ENCODE results near the gene PNPLA3.

The PNPLA3 gene

DNA sequence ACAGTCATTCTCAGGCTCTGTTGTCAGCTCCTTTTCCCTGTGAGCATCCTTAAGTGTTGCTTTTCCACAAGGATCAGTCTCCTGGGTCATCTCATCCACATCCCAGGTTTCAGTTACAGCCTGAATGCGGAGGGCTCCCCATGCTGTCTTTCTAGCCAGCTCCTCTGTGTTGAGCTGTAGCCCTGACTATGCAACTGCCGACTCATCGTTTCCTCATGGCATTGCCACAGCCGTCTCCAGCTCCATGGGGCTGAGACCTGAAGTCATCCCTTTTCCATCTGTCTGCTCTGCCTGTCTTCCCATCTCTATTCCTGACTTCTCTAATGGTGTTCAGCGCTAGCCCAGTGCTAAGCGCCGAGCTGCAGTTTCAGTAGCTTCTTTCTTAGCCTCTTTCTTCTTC lies 43.5 kb downstream of the PNPLA3 start:
- Histone ChIP-seq H3K36me3 (ENCODE audit: insufficient read depth, low read length) (peaks cover 73% of the 10 kb centered on the region; the same call in 1 of the 2 replicates), H3K9me2 (replicated peaks; ENCODE audit: low read depth, low read length) (no peaks in the 10 kb centered on the region), H4K20me1 (ENCODE audit: insufficient read depth, low read length, poor library complexity, severe bottlenecking) (no peaks in the 10 kb centered on the region), H3F3A (ENCODE audit: low read depth) (no peaks in the 10 kb centered on the region), H2AFZ (ENCODE audit: low read length) (no peak overlapping the region), H3K4me2 (ENCODE audit: low read depth, low read length, poor library complexity, severe bottlenecking) (no peak overlapping the region), H3K4me1 (ENCODE audit: insufficient read depth, low read length, poor library complexity, severe bottlenecking) (no peaks in the 10 kb centered on the region), H3K4me3 (ENCODE audit: low read length, poor library complexity, severe bottlenecking) (no peak overlapping the region), H3K79me2 (ENCODE audit: insufficient read depth, low read length) (no peaks in the 10 kb centered on the region), H3K9ac (ENCODE audit: low read depth, low read length, poor library complexity, severe bottlenecking) (no peak overlapping the region), H3K9me3 (ENCODE audit: insufficient read depth, low read depth, low read length) (no peaks in the 10 kb centered on the region), H3K27me3 (ENCODE audit: insufficient read depth, low read length, poor library complexity, severe bottlenecking) (no peaks in the 10 kb centered on the region)
- TF ChIP-seq CTCF (conservative IDR thresholded peaks at IDR 0.05; ENCODE audit: low read length) (no peak), EZH2phosphoT487 (IDR thresholded peaks at IDR 0.05; ENCODE audit: borderline replicate concordance) (no peak)

DNA sequence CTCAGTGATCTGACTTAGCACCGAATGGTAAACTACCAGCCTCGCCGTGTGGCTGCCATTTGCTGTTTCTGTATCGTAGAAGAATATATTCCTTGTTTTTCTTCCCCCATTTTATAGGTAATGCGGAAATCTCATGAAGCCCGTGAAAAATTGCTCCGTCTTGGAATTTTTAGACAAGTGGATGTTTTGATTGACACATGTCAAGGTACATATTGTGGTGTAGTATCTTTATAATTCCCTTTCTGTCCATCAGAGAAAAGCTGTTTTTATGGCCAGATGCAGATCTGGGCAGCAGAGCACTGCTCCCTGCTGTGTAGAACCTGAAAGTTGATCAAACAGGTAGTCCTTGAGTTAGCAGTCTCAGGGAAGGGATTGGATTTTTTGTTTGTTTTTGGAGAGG lies 45.0 kb downstream of the PNPLA3 start:
- peaks cover 83% of the 10 kb centered on the region; the same call in 1 of the 2 replicates for H3K36me3 ChIP-seq (ENCODE audit: insufficient read depth, low read length)
- no peaks in the 10 kb centered on the region for H3K4me1 ChIP-seq (ENCODE audit: insufficient read depth, low read length, poor library complexity, severe bottlenecking)
- no peaks in the 10 kb centered on the region for H3K79me2 ChIP-seq (ENCODE audit: insufficient read depth, low read length)
- H3K9ac ChIP-seq (ENCODE audit: low read depth, low read length, poor library complexity, severe bottlenecking) = no peak overlapping the region
- H4K20me1 ChIP-seq (ENCODE audit: insufficient read depth, low read length, poor library complexity, severe bottlenecking) = no peaks in the 10 kb centered on the region
- no peaks in the 10 kb centered on the region for H3F3A ChIP-seq (ENCODE audit: low read depth)
- no peak overlapping the region for H3K4me2 ChIP-seq (ENCODE audit: low read depth, low read length, poor library complexity, severe bottlenecking)
- H2AFZ ChIP-seq (ENCODE audit: low read length) = no peak overlapping the region
- H3K27me3 ChIP-seq (ENCODE audit: insufficient read depth, low read length, poor library complexity, severe bottlenecking) = no peaks in the 10 kb centered on the region
- TF ChIP-seq CTCF (conservative IDR thresholded peaks at IDR 0.05; ENCODE audit: low read length) (no peak), EZH2phosphoT487 (IDR thresholded peaks at IDR 0.05; ENCODE audit: borderline replicate concordance) (no peak)
- H3K9me3 ChIP-seq (ENCODE audit: insufficient read depth, low read depth, low read length) = no peaks in the 10 kb centered on the region
- H3K4me3 ChIP-seq (ENCODE audit: low read length, poor library complexity, severe bottlenecking) = no peak overlapping the region
- no peaks in the 10 kb centered on the region for H3K9me2 ChIP-seq (replicated peaks; ENCODE audit: low read depth, low read length)

GRCh38 chr22:43969021-43969878 lies 45.6 kb downstream of the PNPLA3 start:
- Histone ChIP-seq H2AFZ (ENCODE audit: low read length) (no peak overlapping the region), H3K4me1 (ENCODE audit: insufficient read depth, low read length, poor library complexity, severe bottlenecking) (no peaks in the 10 kb centered on the region), H3K4me2 (ENCODE audit: low read depth, low read length, poor library complexity, severe bottlenecking) (no peak overlapping the region), H3F3A (ENCODE audit: low read depth) (no peaks in the 10 kb centered on the region), H3K36me3 (ENCODE audit: insufficient read depth, low read length) (peaks cover 84% of the 10 kb centered on the region; the same call in 1 of the 2 replicates), H3K9me2 (replicated peaks; ENCODE audit: low read depth, low read length) (no peaks in the 10 kb centered on the region), H4K20me1 (ENCODE audit: insufficient read depth, low read length, poor library complexity, severe bottlenecking) (no peaks in the 10 kb centered on the region), H3K27me3 (ENCODE audit: insufficient read depth, low read length, poor library complexity, severe bottlenecking) (no peaks in the 10 kb centered on the region), H3K79me2 (ENCODE audit: insufficient read depth, low read length) (no peaks in the 10 kb centered on the region), H3K9me3 (ENCODE audit: insufficient read depth, low read depth, low read length) (no peaks in the 10 kb centered on the region), H3K4me3 (ENCODE audit: low read length, poor library complexity, severe bottlenecking) (no peak overlapping the region), H3K9ac (ENCODE audit: low read depth, low read length, poor library complexity, severe bottlenecking) (no peak overlapping the region)
- TF ChIP-seq EZH2phosphoT487 (IDR thresholded peaks at IDR 0.05; ENCODE audit: borderline replicate concordance) (no peak), CTCF (conservative IDR thresholded peaks at IDR 0.05; ENCODE audit: low read length) (no peak)

All from Loucy (cell line).